DOHH2 (cell line): Measurements from ENCODE around the gene RNF145.

Source experiments
- EZH2phosphoT487 ChIP-seq: fragments of 200-600 bp; sonication (generic); IDR thresholded peaks from 2 replicates; pipeline ENCODE4 v1.6.1; 2017; ENCODE audit warnings: borderline replicate concordance, mild to moderate bottlenecking, antibody characterized with exemption, low read length, moderate library complexity, mixed read lengths
- TF ChIP-seq, protein P1 (sequence below): fragments of 200-600 bp; sonication (generic); IDR thresholded peaks from one replicate; pipeline ENCODE4 v1.5.1; 2014; ENCODE audit warnings: antibody characterized with exemption, mild to moderate bottlenecking, low read depth, low read length; ENCODE audit not compliant: poor library complexity, severe bottlenecking

DNA sequence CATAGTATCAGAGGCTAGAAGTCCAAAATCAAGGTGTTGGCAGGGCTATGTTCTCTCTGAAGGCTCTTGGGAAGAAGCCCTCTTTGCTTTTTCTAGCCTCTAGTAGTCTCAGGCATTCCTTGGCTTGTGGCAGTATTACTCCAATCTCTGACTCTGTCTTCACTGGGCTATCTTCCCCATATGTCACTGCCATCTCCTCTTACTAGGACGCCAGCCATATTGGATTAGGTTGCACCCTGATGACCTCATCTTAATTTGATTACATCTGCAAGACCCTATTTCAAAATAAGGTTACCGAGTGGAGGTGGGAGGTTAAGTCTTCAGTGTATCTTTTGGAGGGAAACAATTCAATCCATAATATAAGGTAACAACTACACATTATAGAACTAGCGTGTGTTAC, 88.3 kb downstream of the RNF145 start:
- TF ChIP-seq, protein P1, sequence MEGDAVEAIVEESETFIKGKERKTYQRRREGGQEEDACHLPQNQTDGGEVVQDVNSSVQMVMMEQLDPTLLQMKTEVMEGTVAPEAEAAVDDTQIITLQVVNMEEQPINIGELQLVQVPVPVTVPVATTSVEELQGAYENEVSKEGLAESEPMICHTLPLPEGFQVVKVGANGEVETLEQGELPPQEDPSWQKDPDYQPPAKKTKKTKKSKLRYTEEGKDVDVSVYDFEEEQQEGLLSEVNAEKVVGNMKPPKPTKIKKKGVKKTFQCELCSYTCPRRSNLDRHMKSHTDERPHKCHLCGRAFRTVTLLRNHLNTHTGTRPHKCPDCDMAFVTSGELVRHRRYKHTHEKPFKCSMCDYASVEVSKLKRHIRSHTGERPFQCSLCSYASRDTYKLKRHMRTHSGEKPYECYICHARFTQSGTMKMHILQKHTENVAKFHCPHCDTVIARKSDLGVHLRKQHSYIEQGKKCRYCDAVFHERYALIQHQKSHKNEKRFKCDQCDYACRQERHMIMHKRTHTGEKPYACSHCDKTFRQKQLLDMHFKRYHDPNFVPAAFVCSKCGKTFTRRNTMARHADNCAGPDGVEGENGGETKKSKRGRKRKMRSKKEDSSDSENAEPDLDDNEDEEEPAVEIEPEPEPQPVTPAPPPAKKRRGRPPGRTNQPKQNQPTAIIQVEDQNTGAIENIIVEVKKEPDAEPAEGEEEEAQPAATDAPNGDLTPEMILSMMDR, result no peak
- no peak for TF ChIP-seq EZH2phosphoT487
